Upper lobe of left lung (tissue), 4 donors: ENCODE data around the gene IRS1.
A peak's percentile ranks its signal among the peaks of the same experiment; 100 is the strongest.

ENCODE experiments used
- CTCF ChIP-seq, 6 experiments: fragments of 450-650 bp in 4 of 6; fragments of 200-600 bp in 2 of 6; sonication (generic) in 2 of 6; IDR thresholded peaks; one replicate each; pipeline ENCODE4 v1.5.1; 2016 to 2019; ENCODE audit warnings: antibody characterized with exemption in 6 of 6
- EP300 ChIP-seq, 4 donors: sonication (generic); formaldehyde crosslinking; IDR thresholded peaks; one replicate each; pipeline ENCODE4 v1.5.1; 2017; ENCODE audit warnings: antibody characterized with exemption in 4 of 4, control low read depth in 2 of 4
- POLR2A ChIP-seq, 4 donors: fragments of 450-650 bp; IDR thresholded peaks; one replicate each; pipeline ENCODE4 v1.5.1; 2016 to 2017; ENCODE audit warnings: antibody characterized with exemption in 4 of 4, mild to moderate bottlenecking in 2 of 4

GRCh38 chr2:226738821-226739544 is 60.6 kb downstream of the IRS1 start:
- TF ChIP-seq CTCF (IDR thresholded peaks at IDR 0.05) = no peak
- TF ChIP-seq POLR2A (IDR thresholded peaks at IDR 0.05) = no peak
- peak in 1 of 4 donors; percentile 21 for TF ChIP-seq EP300 (IDR thresholded peaks at IDR 0.05)
